Neural cell (in vitro differentiated cells): ENCODE data around the gene RPUSD1. TPM values are rescaled to one million over a fixed set of nuclear protein-coding genes. Genes with fewer than 3 reads are reported as not detected.

Experiments used
- H2AFZ ChIP-seq: fragments of 200-600, 300-800 bp; sonication (generic), shearing (Covaris generic); 2 replicates; pipeline ENCODE4 v1.6.0; 2014; ENCODE audit warnings: low read depth, mild to moderate bottlenecking, antibody characterized with exemption, low read length, moderate library complexity
- H3F3A ChIP-seq: fragments of 200-600 bp; shearing (Covaris generic); 2 replicates; pipeline ENCODE4 v1.6.1; 2016; ENCODE audit warnings: mild to moderate bottlenecking, moderate library complexity, mixed read lengths, antibody characterized with exemption, low read length; ENCODE audit not compliant: insufficient read depth, poor library complexity, severe bottlenecking
- H3K27ac ChIP-seq: fragments of 200-600, 300-800 bp; sonication (generic), shearing (Covaris generic); 2 replicates; pipeline ENCODE4 v1.5.1; 2014; ENCODE audit warnings: mild to moderate bottlenecking, low read length, moderate library complexity
- H3K27me3 ChIP-seq: fragments of 300-800, 200-600 bp; sonication (generic), shearing (Covaris generic); 2 replicates; pipeline ENCODE4 v1.6.0; 2014; ENCODE audit warnings: mild to moderate bottlenecking, low read depth, low read length, moderate library complexity; ENCODE audit not compliant: insufficient read depth
- H3K36me3 ChIP-seq: fragments of 300-800, 200-600 bp; sonication (generic), shearing (Covaris generic); 2 replicates; pipeline ENCODE4 v1.5.1; 2014; ENCODE audit warnings: mild to moderate bottlenecking, antibody characterized with exemption, low read length, moderate library complexity; ENCODE audit not compliant: insufficient read depth
- H3K4me2 ChIP-seq: fragments of 300-800, 200-600 bp; sonication (generic), shearing (Covaris generic); 2 replicates; pipeline ENCODE4 v1.6.0; 2014; ENCODE audit warnings: mild to moderate bottlenecking, low read length
- H3K4me3 ChIP-seq: fragments of 300-800, 200-600 bp; sonication (generic), shearing (Covaris generic); 2 replicates; pipeline ENCODE4 v1.5.1; 2014; ENCODE audit warnings: mild to moderate bottlenecking, low read length, moderate library complexity
- H3K79me2 ChIP-seq: fragments of 200-600 bp; shearing (Covaris generic); replicated peaks from 2 replicates; pipeline ENCODE4 v1.6.0; 2014; ENCODE audit warnings: mild to moderate bottlenecking, low read length, moderate library complexity; ENCODE audit not compliant: insufficient read depth
- H3K9ac ChIP-seq: fragments of 300-800, 200-600 bp; sonication (generic), shearing (Covaris generic); 2 replicates; pipeline ENCODE4 v1.6.1; 2016; ENCODE audit warnings: mild to moderate bottlenecking, low read length, mixed read lengths
- H3K9me2 ChIP-seq: fragments of 200-600 bp; shearing (Covaris generic); 2 replicates; pipeline ENCODE4 v1.6.1; 2016; ENCODE audit warnings: mild to moderate bottlenecking, low read length, mixed read lengths; ENCODE audit not compliant: insufficient read depth
- H3K9me3 ChIP-seq: fragments of 200-600, 300-800 bp; sonication (generic), shearing (Covaris generic); 2 replicates; pipeline ENCODE4 v1.6.1; 2016; ENCODE audit warnings: mild to moderate bottlenecking, mixed run types, low read length, moderate library complexity, mixed read lengths
- H4K20me1 ChIP-seq: fragments of 200-600 bp; shearing (Covaris generic); 2 replicates; pipeline ENCODE4 v1.6.1; 2016; ENCODE audit warnings: mild to moderate bottlenecking, mixed run types; ENCODE audit not compliant: insufficient read depth
- EP300 ChIP-seq: fragments of 450-650 bp; conservative IDR thresholded peaks from 2 replicates; pipeline ENCODE4 v1.6.1; 2014; ENCODE audit warnings: antibody characterized with exemption, mild to moderate bottlenecking, moderate library complexity; ENCODE audit not compliant: poor library complexity, severe bottlenecking
- EZH2 ChIP-seq: fragments of 200-600, 300-800 bp; shearing (Covaris generic), sonication (generic); IDR thresholded peaks from 2 replicates; pipeline ENCODE4 v1.6.1; 2014; ENCODE audit warnings: antibody characterized with exemption, low read length, borderline replicate concordance, mild to moderate bottlenecking; ENCODE audit not compliant: insufficient read depth, poor library complexity, severe bottlenecking
- MXI1 ChIP-seq: fragments of 450-650 bp; conservative IDR thresholded peaks from 2 replicates; pipeline ENCODE4 v1.6.1; 2014; ENCODE audit warnings: antibody characterized with exemption, mild to moderate bottlenecking; ENCODE audit not compliant: poor library complexity, severe bottlenecking
- POLR2AphosphoS5 ChIP-seq: IDR thresholded peaks from 2 replicates; pipeline ENCODE4 v1.6.1; 2012
- RAD21 ChIP-seq: fragments of 450-650 bp; conservative IDR thresholded peaks from 2 replicates; pipeline ENCODE4 v1.6.1; 2014; ENCODE audit warnings: antibody characterized with exemption, mild to moderate bottlenecking, moderate library complexity
- REST ChIP-seq: IDR thresholded peaks from 2 replicates; pipeline ENCODE4 v1.6.1; 2012; ENCODE audit warnings: borderline replicate concordance
- SMC3 ChIP-seq: fragments of 450-650 bp; conservative IDR thresholded peaks from 2 replicates; pipeline ENCODE4 v1.6.1; 2014; ENCODE audit warnings: antibody characterized with exemption, mild to moderate bottlenecking, moderate library complexity; ENCODE audit not compliant: poor library complexity
- TAF1 ChIP-seq: IDR thresholded peaks from 2 replicates; pipeline ENCODE4 v1.6.1; 2012; ENCODE audit warnings: low read depth
- polyA plus RNA-seq: library from polyadenylated mRNA; depleted of rRNA; stranded (reverse); fragments of >200 nt; gene quantifications from 2 replicates; pipeline ENCODE4 v1.2.3, GENCODE V29; 2014
- TF ChIP-seq, protein P1 (sequence below): fragments of 450-650 bp; IDR thresholded peaks from 2 replicates; pipeline ENCODE4 v1.5.1; 2014; ENCODE audit warnings: antibody characterized with exemption, mild to moderate bottlenecking, moderate library complexity; ENCODE audit not compliant: poor library complexity, severe bottlenecking

Gene RPUSD1
- polyA plus RNA-seq, 1 donor from 2014 or later = 42.4 TPM

DNA sequence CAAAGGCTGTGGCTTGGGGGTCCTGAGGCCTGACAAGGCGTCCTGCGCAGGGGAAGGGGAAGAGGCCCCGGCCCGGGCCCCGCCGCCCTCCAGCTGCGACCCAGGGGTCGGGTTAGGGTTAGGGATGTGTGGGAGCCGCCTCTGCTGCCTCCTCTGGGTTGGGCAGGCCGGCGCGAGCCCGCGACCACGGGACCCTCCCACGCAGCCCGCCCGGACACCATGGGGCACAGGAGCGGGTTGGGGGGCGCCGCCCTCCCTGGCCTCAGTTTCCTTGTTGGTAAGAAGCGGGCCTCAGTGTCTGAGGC lies 47.8 kb downstream of the RPUSD1 start:
- H3K79me2 ChIP-seq = peaks cover 5% of the 10 kb centered on the region
- peak overlapping the region; percentile 86 for H3K4me2 ChIP-seq
- no peaks in the 10 kb centered on the region for H3K36me3 ChIP-seq
- peak overlapping the region; percentile 79 for H2AFZ ChIP-seq
- H3K9me3 ChIP-seq = no peaks in the 10 kb centered on the region
- no peaks in the 10 kb centered on the region for H3K9me2 ChIP-seq
- no peaks in the 10 kb centered on the region for H3K27me3 ChIP-seq
- peak overlapping the region; percentile 96 for H3K4me3 ChIP-seq
- no peaks in the 10 kb centered on the region for H4K20me1 ChIP-seq
- peak overlapping the region; percentile 90 for H3K9ac ChIP-seq
- TF ChIP-seq REST = no peak
- TF ChIP-seq EP300 = no peak
- H3F3A ChIP-seq = no peaks in the 10 kb centered on the region
- H3K27ac ChIP-seq = peak overlapping the region; percentile 63

- Histone ChIP-seq H3K9me2 (no peaks in the 10 kb centered on the region), H3K36me3 (no peaks in the 10 kb centered on the region), H4K20me1 (no peaks in the 10 kb centered on the region), H3K9ac (peak overlapping the region; percentile 90), H3K27me3 (no peaks in the 10 kb centered on the region), H3K79me2 (peaks cover 5% of the 10 kb centered on the region), H3K4me3 (peak overlapping the region; percentile 96), H3F3A (no peaks in the 10 kb centered on the region), H3K9me3 (no peaks in the 10 kb centered on the region), H2AFZ (no peak overlapping the region), H3K27ac (peak overlapping the region; percentile 63), H3K4me2 (peak overlapping the region; percentile 86)
- no peak for TF ChIP-seq REST
- TF ChIP-seq, protein P1, sequence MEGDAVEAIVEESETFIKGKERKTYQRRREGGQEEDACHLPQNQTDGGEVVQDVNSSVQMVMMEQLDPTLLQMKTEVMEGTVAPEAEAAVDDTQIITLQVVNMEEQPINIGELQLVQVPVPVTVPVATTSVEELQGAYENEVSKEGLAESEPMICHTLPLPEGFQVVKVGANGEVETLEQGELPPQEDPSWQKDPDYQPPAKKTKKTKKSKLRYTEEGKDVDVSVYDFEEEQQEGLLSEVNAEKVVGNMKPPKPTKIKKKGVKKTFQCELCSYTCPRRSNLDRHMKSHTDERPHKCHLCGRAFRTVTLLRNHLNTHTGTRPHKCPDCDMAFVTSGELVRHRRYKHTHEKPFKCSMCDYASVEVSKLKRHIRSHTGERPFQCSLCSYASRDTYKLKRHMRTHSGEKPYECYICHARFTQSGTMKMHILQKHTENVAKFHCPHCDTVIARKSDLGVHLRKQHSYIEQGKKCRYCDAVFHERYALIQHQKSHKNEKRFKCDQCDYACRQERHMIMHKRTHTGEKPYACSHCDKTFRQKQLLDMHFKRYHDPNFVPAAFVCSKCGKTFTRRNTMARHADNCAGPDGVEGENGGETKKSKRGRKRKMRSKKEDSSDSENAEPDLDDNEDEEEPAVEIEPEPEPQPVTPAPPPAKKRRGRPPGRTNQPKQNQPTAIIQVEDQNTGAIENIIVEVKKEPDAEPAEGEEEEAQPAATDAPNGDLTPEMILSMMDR = no peak
- TF ChIP-seq EZH2 = no peak
- TF ChIP-seq SMC3 = no peak
- TF ChIP-seq POLR2AphosphoS5 = no peak
- no peak for TF ChIP-seq EP300
- TF ChIP-seq RAD21 = no peak
- no peak for TF ChIP-seq MXI1
- TF ChIP-seq TAF1 = no peak
Observed at GRCh38 chr16:739560-740458, 48.4 kb downstream of the RPUSD1 start.
